ENCODE measurements around the gene TMEM164. TPM values are rescaled to one million over a fixed set of nuclear protein-coding genes. Genes with fewer than 3 reads are reported as not detected.

The TMEM164 gene
- total and polyA plus RNA-seq, 10 of the 15 experiments (the other 5 are each of a cell fraction or from before 2014, with no cell fraction given), result 0.61 to 18.3 (median 7.0) TPM

DNA sequence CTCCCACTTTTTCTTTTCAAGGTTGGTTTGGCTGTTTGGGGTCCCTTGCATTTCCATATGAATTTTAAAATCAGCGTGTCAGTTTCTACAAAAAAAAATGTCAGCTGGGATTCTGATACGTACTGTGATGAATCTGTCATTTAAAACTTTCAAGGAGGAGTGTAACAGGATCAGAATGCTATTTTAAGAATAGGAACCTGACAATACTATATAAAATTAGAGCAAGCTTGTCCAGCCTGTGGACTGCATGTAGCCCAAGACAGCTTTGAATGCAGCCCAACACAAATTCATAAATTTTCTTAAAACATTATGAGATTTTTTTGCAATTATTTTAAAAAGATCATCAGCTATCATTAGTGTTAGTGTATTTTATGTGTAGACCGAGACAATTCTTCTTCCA, 56.5 kb downstream of the TMEM164 start:
- H3K9ac ChIP-seq (ENCODE audit: control insufficient read depth, insufficient read depth, low read length), result no peak overlapping the region
- no peak for ATAC-seq
- no peak overlapping the region for H3K4me3 ChIP-seq
- H3K79me2 ChIP-seq (ENCODE audit: control insufficient read depth, insufficient read depth, low read length), result no peaks in the 10 kb centered on the region
- H4K20me1 ChIP-seq (ENCODE audit: control insufficient read depth, insufficient read depth), result no peaks in the 10 kb centered on the region
- ChIA-PET SMC1A (ENCODE audit: uncharacterized antibody, unreplicated experiment) (no interaction called here), RAD21 (ENCODE audit: unreplicated experiment) (no interaction called here), CTCF (interaction anchor here (1.2 kb wide), 1 partner anchor 36 kb away, joined by 3 read pairs; no protein-coding TSS in a partner anchor), POLR2A (no interaction called here)
- no peak overlapping the region for H3K27ac ChIP-seq (ENCODE audit: control insufficient read depth, insufficient read depth)
- H3K27me3 ChIP-seq (replicated peaks in 1 of 2; ENCODE audit: control insufficient read depth in 2 of 2, insufficient read depth in 2 of 2, low read length in 1 of 2), result no peaks in the 10 kb centered on the region
- in situ Hi-C loops (cut with MboI) (no loop called here), intact Hi-C loops (cut with micrococcal nuclease; ENCODE audit: unreplicated experiment) (no loop called here)
- no TSS peak for BruUV-seq (replicated peaks)
- no peaks in the 10 kb centered on the region for H3K36me3 ChIP-seq (ENCODE audit: control insufficient read depth in 2 of 2, insufficient read depth in 2 of 2, low read length in 1 of 2)
- no peak overlapping the region for H3K4me2 ChIP-seq (ENCODE audit: control insufficient read depth, insufficient read depth)
- DNase-seq (ENCODE audit: low read depth, low spot score), result no peak
- FAIRE-seq, result no peak
- TF ChIP-seq ZBTB40 (IDR thresholded peaks at IDR 0.05; ENCODE audit: borderline replicate concordance) (no peak), RCOR1 (conservative IDR thresholded peaks at IDR 0.05; ENCODE audit: low read depth, low read length) (no peak), ZSCAN29 (IDR thresholded peaks at IDR 0.05) (no peak)
- H3K9me3 ChIP-seq (replicated peaks; ENCODE audit: control insufficient read depth, insufficient read depth, low read length), result no peaks in the 10 kb centered on the region; the same call in 2 of the 3 replicates
- H3K4me1 ChIP-seq (ENCODE audit: control insufficient read depth, insufficient read depth, low read length), result no peaks in the 10 kb centered on the region
- no peak overlapping the region for H2AFZ ChIP-seq (ENCODE audit: control insufficient read depth, low read depth, low read length)
- 64% methylated on average over 3 of the region's 3 CpGs for WGBS (ENCODE audit: insufficient coverage, insufficient replicate concordance, low lambda C conversion rate, missing lambda C conversion rate)

- SMC1A ChIA-PET (ENCODE audit: uncharacterized antibody, unreplicated experiment), result interaction anchor here (1.0 kb wide), 1 partner anchor 17 kb away, joined by 3 read pairs; no protein-coding TSS in a partner anchor
- Histone ChIP-seq H3K27me3 (replicated peaks in 1 of 2; ENCODE audit: control insufficient read depth in 2 of 2, insufficient read depth in 2 of 2, low read length in 1 of 2) (no peaks in the 10 kb centered on the region), H3K4me1 (ENCODE audit: control insufficient read depth, insufficient read depth, low read length) (no peaks in the 10 kb centered on the region), H3K27ac (ENCODE audit: control insufficient read depth, insufficient read depth) (no peak overlapping the region), H4K20me1 (ENCODE audit: control insufficient read depth, insufficient read depth) (no peaks in the 10 kb centered on the region), H3K4me2 (ENCODE audit: control insufficient read depth, insufficient read depth) (no peak overlapping the region), H3K9ac (ENCODE audit: control insufficient read depth, insufficient read depth, low read length) (no peak overlapping the region), H3K9me3 (replicated peaks; ENCODE audit: control insufficient read depth, insufficient read depth, low read length) (no peaks in the 10 kb centered on the region; the same call in 2 of the 3 replicates), H3K4me3 (no peak overlapping the region), H3K79me2 (ENCODE audit: control insufficient read depth, insufficient read depth, low read length) (no peaks in the 10 kb centered on the region), H2AFZ (ENCODE audit: control insufficient read depth, low read depth, low read length) (no peak overlapping the region), H3K36me3 (ENCODE audit: control insufficient read depth in 2 of 2, insufficient read depth in 2 of 2, low read length in 1 of 2) (no peaks in the 10 kb centered on the region)
- POLR2A ChIA-PET, result no interaction called here
- CTCF ChIA-PET, result interaction anchor here (0.8 to 1.4 kb wide), 2 partner anchors 8 to 86 kb away, joined by 3 to 4 read pairs; no protein-coding TSS in a partner anchor
- in situ Hi-C loops (cut with MboI) (no loop called here), intact Hi-C loops (cut with micrococcal nuclease; ENCODE audit: unreplicated experiment) (no loop called here)
- RAD21 ChIA-PET (ENCODE audit: unreplicated experiment), result no interaction called here
- BruUV-seq (replicated peaks), result no TSS peak
- FAIRE-seq (no peak), DNase-seq (ENCODE audit: low read depth, low spot score) (no peak), ATAC-seq (no peak)
- TF ChIP-seq FOXM1 (IDR thresholded peaks at IDR 0.05; ENCODE audit: low read depth, low read length), result no peak
- TF ChIP-seq PBX3 (IDR thresholded peaks at IDR 0.05; ENCODE audit: insufficient replicate concordance, low read depth, low read length), result no peak
- TF ChIP-seq ESRRA (IDR thresholded peaks at IDR 0.05; ENCODE audit: low read length), result no peak
- TF ChIP-seq, protein P1, sequence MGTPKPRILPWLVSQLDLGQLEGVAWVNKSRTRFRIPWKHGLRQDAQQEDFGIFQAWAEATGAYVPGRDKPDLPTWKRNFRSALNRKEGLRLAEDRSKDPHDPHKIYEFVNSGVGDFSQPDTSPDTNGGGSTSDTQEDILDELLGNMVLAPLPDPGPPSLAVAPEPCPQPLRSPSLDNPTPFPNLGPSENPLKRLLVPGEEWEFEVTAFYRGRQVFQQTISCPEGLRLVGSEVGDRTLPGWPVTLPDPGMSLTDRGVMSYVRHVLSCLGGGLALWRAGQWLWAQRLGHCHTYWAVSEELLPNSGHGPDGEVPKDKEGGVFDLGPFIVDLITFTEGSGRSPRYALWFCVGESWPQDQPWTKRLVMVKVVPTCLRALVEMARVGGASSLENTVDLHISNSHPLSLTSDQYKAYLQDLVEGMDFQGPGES (IDR thresholded peaks at IDR 0.05), result no peak
- TF ChIP-seq MEF2B (IDR thresholded peaks at IDR 0.05; ENCODE audit: partially characterized antibody, poor library complexity, severe bottlenecking), result no peak
- no peak for TF ChIP-seq NBN (IDR thresholded peaks at IDR 0.05)
- no peak for TF ChIP-seq STAT3 (IDR thresholded peaks at IDR 0.05; ENCODE audit: low read depth, low read length)
These were observed 57.4 kb downstream of the TMEM164 start for GRCh38 chrX:110060317-110060716.

Data from GM12878 (cell line).